Mammary epithelial cell (primary cell): ENCODE data around the gene ASH1L.
"Not testable (repeated sequence)": the region's sequence is repeated elsewhere in the genome, so short reads cannot be mapped to it uniquely, and the experiment has no call there.

Source experiments
- EZH2 ChIP-seq: IDR thresholded peaks from 2 replicates; pipeline ENCODE4 v1.6.1; 2012; ENCODE audit warnings: low read length, inconsistent platforms, borderline replicate concordance
- TF ChIP-seq, protein P1 (sequence below), 2 donors: IDR thresholded peaks in 1 of 2; conservative IDR thresholded peaks in 1 of 2; 2 replicates each; pipeline ENCODE4 v1.5.1; 2011 to 2012; ENCODE audit warnings: inconsistent platforms in 2 of 2, low read length in 2 of 2, mild to moderate bottlenecking in 2 of 2, control low read depth in 1 of 2, low read depth in 1 of 2; ENCODE audit not compliant: insufficient read depth in 1 of 2; ENCODE audit errors: extremely low read depth in 1 of 2

DNA sequence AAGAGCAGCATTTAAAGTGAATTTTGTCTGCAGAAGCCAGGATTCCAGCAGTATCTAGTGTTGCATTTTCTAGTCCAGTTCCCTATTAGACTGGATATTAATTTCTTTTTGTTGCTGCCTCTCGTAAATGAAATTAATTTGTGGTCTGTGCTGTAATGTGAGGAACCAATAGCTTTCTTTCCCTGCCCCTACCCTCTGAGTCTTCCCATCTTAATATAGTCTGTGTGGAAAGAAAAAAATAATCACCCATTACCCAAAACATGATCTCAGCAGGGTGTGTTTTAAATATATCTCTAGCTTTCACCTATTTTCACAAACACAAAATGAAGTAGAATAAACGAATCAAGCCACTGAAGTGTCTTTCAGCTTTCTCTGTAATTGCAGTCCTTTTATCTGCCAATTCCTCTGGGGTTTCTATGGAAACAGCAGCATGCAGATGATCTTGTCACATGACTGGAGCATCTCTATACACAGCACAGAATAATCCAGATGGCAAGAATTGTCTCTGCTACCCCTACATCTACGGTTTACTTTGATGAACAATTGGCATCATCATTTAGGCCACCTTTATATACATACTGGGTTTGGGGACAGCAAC, 33.4 kb upstream of the ASH1L start:
- TF ChIP-seq EZH2: not testable (repeated sequence)
- TF ChIP-seq, protein P1, sequence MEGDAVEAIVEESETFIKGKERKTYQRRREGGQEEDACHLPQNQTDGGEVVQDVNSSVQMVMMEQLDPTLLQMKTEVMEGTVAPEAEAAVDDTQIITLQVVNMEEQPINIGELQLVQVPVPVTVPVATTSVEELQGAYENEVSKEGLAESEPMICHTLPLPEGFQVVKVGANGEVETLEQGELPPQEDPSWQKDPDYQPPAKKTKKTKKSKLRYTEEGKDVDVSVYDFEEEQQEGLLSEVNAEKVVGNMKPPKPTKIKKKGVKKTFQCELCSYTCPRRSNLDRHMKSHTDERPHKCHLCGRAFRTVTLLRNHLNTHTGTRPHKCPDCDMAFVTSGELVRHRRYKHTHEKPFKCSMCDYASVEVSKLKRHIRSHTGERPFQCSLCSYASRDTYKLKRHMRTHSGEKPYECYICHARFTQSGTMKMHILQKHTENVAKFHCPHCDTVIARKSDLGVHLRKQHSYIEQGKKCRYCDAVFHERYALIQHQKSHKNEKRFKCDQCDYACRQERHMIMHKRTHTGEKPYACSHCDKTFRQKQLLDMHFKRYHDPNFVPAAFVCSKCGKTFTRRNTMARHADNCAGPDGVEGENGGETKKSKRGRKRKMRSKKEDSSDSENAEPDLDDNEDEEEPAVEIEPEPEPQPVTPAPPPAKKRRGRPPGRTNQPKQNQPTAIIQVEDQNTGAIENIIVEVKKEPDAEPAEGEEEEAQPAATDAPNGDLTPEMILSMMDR (conservative IDR thresholded peaks at IDR 0.05 in 1 of 2, IDR thresholded peaks at IDR 0.05 in 1 of 2; ENCODE audit: extremely low read depth in 1 of 2, insufficient read depth in 1 of 2, low read depth in 1 of 2, low read length in 2 of 2): not testable (repeated sequence)
